ENCODE data around the gene DCST1.

- no peak for TF ChIP-seq POLR2A (IDR thresholded peaks at IDR 0.05; ENCODE audit: extremely low read depth, insufficient read length)
- no peak for TF ChIP-seq CTCF (IDR thresholded peaks at IDR 0.05; ENCODE audit: low read depth, low read length)
Measured at GRCh38 chr1:155003227-155003765, 30.3 kb upstream of the DCST1 start.
